GM12865 (cell line): ENCODE results near the gene ATAD5.

Source experiments
- DNase-seq: peaks from one replicate; pipeline ENCODE4 v3.0.0; 2010; ENCODE audit warnings: low read depth
- H3K4me3 ChIP-seq: 2 replicates; pipeline ENCODE4 v1.5.1; 2011; ENCODE audit warnings: mild to moderate bottlenecking, low read depth, low read length, control low read depth
- TF ChIP-seq, protein P1 (sequence below): IDR thresholded peaks from 2 replicates; pipeline ENCODE4 v1.5.1; 2011; ENCODE audit warnings: low read length, control low read depth, low read depth, inconsistent platforms; ENCODE audit not compliant: insufficient read depth; ENCODE audit errors: missing control alignments

The ATAD5 gene

GRCh38 chr17:30794372-30794771 is 37.4 kb upstream of the ATAD5 start:
- H3K4me3 ChIP-seq = no peak overlapping the region
- DNase-seq = no peak
- TF ChIP-seq, protein P1, sequence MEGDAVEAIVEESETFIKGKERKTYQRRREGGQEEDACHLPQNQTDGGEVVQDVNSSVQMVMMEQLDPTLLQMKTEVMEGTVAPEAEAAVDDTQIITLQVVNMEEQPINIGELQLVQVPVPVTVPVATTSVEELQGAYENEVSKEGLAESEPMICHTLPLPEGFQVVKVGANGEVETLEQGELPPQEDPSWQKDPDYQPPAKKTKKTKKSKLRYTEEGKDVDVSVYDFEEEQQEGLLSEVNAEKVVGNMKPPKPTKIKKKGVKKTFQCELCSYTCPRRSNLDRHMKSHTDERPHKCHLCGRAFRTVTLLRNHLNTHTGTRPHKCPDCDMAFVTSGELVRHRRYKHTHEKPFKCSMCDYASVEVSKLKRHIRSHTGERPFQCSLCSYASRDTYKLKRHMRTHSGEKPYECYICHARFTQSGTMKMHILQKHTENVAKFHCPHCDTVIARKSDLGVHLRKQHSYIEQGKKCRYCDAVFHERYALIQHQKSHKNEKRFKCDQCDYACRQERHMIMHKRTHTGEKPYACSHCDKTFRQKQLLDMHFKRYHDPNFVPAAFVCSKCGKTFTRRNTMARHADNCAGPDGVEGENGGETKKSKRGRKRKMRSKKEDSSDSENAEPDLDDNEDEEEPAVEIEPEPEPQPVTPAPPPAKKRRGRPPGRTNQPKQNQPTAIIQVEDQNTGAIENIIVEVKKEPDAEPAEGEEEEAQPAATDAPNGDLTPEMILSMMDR = no peak

DNA sequence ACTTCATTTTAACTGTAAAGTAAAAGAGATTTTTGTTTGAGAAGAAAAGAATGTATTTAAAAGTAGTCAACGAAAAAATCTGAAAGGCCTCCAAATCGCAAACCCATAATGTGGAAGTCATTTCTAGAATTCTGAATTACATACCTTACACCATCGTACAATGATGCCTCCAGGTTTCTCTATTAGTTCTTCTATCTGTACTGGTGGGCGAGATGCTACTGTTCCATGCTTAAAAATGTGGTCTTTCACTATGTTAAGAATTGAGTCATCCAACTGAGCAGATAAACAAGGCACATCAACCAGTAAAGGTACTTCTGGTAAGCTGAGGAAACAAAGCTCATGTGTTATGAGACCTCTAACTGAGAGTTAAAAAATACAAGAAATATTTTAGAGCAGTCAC is 35.8 kb upstream of the ATAD5 start:
- no peak for DNase-seq
- no peak overlapping the region for H3K4me3 ChIP-seq
- TF ChIP-seq, protein P1 = no peak

- DNase-seq = no peak
- TF ChIP-seq, protein P1 = no peak
- H3K4me3 ChIP-seq = no peak overlapping the region
Measured at GRCh38 chr17:30801671-30802070, 30.1 kb upstream of the ATAD5 start.

DNA sequence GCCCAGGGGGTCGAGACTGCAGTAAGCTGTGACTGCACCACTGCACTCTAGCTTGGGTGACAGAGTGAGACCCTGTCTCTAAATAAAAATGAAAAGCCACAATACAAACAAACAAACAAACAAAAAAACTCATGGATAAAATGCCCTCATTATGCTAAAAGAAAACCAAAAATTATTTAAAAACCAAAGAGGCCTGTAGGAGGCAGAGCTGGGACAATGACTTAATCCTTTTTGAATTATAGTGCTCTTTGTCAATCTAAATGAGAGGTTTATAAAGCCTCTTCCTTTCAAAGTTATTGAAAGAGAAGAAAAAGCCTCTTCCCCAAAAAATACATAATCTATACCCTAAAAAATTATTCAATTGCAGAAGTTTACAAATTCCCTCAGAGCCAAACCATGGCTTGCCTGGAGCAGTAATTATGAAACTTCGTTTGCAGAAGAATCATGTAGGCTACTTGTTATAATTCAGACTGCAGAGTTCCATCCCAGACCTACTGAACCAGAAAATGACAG is 25.8 kb upstream of the ATAD5 start:
- DNase-seq = no peak
- TF ChIP-seq, protein P1 = peak; percentile 8
- H3K4me3 ChIP-seq = no peak overlapping the region

- no peak for DNase-seq
- H3K4me3 ChIP-seq = no peak overlapping the region
- TF ChIP-seq, protein P1 = no peak
Measured at GRCh38 chr17:30807896-30808295, 23.9 kb upstream of the ATAD5 start.

DNA sequence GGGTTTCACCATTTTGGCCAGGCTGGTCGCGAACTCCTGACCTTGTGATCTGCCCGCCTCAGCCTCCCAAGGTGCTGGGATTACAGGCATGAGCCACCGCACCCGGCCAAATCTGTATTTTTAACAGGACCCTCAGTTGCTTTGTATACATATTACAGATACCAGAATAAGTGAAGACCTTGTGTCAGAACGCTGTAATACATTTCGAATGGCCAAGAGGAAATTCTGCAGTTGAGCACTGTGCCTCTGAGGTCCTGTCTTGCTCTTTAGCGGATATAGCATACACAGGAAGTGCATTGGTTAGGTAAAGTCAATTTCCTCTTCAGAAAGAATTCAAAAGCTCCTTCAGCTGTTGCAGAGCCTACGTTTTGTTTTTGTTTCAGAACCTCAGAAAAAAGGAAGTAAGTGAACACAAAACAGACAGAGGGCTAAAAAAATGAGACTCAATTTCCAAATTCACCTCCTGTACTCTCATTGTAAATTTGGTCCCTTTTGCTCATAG is 22.9 kb upstream of the ATAD5 start:
- peak; percentile 90 for DNase-seq
- TF ChIP-seq, protein P1 = no peak
- H3K4me3 ChIP-seq = peak overlapping the region; percentile 52

DNA sequence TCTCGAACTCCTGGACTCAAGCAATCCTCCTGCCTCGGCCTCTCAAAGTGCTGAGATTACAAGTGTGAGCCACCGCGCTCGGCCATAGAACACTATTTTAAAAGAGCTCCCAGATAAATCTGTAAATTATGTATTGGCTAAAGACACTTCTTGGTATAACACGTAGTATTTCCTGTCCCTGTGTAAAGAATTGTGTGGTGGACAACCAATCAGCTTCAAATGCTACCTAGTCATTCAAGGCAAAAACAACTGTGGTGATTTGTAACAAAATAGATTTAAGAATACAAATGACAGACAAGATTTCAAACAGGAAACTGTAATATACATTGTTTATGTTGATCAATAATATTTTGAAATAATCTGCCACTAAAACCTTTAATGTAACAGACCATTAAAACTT is 21.9 kb upstream of the ATAD5 start:
- no peak for DNase-seq
- no peak overlapping the region for H3K4me3 ChIP-seq
- TF ChIP-seq, protein P1 = no peak
